ENCODE results near the gene KATNAL2.

KATNAL2 gene

GRCh38 chr18:47054369-47054768 lies 137.0 kb downstream of the KATNAL2 start:
- no peak overlapping the region for H3K4me3 ChIP-seq (ENCODE audit: low read length)
- TF ChIP-seq ZNF274 (IDR thresholded peaks at IDR 0.05; ENCODE audit: low read depth, low read length): no peak

DNA sequence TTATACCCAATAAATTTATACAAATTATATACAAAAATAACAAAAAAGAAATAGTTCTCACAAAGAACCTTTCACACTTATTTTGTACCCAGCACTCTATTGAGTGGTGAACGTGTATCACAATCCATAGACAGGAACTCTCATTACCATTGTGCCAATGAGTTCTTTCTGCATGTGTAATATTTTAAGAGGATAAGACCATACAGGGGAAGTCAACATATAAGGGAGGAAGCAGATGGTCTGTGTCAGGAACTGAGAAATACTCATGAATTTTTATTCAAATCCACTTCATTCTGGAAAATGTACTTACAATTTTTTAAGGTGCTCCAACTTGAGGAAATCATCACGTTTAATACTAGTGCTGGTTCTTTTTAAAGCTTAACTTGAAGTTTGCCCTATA lies 145.1 kb downstream of the KATNAL2 start:
- TF ChIP-seq ZNF274 (IDR thresholded peaks at IDR 0.05; ENCODE audit: low read depth, low read length): no peak
- H3K4me3 ChIP-seq (ENCODE audit: low read length): no peak overlapping the region

DNA sequence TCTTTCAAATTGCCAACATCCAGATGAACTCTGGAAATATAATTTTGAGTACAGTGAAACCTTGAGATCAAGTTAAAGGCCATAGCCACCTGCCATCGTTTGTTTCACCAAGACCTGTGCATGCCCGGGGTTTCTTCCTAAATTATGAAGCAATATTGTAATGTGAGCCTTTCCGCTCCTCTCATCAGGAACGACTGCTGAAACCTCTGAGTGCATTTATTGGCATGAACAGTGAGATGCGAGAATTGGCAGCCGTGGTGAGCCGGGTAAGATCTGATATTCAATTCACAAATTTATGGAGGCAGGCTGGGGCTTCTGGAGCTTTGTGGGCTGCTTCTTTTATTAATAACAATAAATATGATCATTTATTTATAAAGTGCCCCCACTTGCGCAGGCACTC lies 145.7 kb downstream of the KATNAL2 start:
- no peak overlapping the region for H3K4me3 ChIP-seq (ENCODE audit: low read length)
- no peak for TF ChIP-seq ZNF274 (IDR thresholded peaks at IDR 0.05; ENCODE audit: low read depth, low read length)

- H3K4me3 ChIP-seq (ENCODE audit: low read length): no peak overlapping the region
- no peak for TF ChIP-seq ZNF274 (IDR thresholded peaks at IDR 0.05; ENCODE audit: low read depth, low read length)
These were observed 150.2 kb downstream of the KATNAL2 start for GRCh38 chr18:47067648-47068047.

DNA sequence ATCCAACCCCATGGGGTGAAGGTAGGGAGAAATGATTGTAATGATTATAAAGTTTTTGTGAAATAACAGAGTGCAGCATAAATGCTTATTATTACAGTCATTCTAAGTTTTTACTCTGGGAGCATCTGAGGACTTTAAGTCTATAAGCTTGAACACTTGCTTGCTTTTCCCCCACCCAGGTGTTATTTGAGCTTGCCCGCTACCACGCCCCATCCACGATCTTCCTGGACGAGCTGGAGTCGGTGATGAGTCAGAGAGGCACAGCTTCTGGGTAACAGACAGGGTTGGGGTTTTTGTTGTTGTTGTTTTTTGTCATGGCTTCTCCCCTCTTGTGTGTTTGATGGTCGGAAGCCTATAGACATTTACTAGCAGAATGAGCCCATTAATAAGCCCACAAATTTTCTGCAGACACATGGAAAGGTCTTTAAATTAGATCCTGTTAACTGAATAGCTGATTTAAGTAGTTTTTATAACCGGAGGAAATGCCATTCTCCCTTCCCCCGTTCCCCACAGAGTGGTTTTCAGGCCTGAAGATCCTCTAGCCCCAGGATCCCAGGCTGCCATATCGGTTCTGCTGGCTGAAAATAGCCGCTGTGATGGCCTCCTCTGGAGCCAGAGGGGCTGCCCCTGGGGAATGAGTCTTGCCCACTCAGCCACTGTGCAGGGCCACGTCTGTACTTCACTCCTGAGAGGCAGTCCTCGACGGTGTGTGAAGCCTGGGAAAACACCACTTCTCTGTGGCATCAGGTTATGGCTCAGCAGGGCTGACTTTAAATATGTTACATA lies 157.9 kb downstream of the KATNAL2 start:
- no peak for TF ChIP-seq ZNF274 (IDR thresholded peaks at IDR 0.05; ENCODE audit: low read depth, low read length)
- no peak overlapping the region for H3K4me3 ChIP-seq (ENCODE audit: low read length)

DNA sequence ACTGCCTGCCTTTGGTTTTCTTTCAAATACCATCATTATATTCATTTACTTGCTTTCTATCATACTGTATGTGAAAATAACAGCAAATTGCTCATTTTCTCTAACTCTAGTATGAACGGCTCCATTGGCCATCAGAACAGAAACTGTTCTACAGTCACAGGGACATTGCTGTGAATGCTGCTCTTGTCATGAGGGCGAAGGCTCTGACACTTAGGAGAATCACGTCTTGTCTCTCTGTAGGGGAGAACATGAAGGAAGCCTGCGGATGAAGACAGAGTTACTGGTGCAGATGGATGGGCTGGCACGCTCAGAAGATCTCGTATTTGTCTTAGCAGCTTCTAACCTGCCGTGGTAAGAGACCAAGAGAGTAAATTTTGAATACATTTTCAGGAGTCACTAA lies 159.7 kb downstream of the KATNAL2 start:
- TF ChIP-seq ZNF274 (IDR thresholded peaks at IDR 0.05; ENCODE audit: low read depth, low read length): no peak
- no peak overlapping the region for H3K4me3 ChIP-seq (ENCODE audit: low read length)

GRCh38 chr18:47080872-47081271 lies 163.5 kb downstream of the KATNAL2 start:
- no peak for TF ChIP-seq ZNF274 (IDR thresholded peaks at IDR 0.05; ENCODE audit: low read depth, low read length)
- H3K4me3 ChIP-seq (ENCODE audit: low read length): no peak overlapping the region

GRCh38 chr18:47081578-47081977 lies 164.2 kb downstream of the KATNAL2 start:
- H3K4me3 ChIP-seq (ENCODE audit: low read length): no peak overlapping the region
- TF ChIP-seq ZNF274 (IDR thresholded peaks at IDR 0.05; ENCODE audit: low read depth, low read length): no peak

- no peak overlapping the region for H3K4me3 ChIP-seq (ENCODE audit: low read length)
- no peak for TF ChIP-seq ZNF274 (IDR thresholded peaks at IDR 0.05; ENCODE audit: low read depth, low read length)
These were observed 170.3 kb downstream of the KATNAL2 start for GRCh38 chr18:47087676-47088075.

DNA sequence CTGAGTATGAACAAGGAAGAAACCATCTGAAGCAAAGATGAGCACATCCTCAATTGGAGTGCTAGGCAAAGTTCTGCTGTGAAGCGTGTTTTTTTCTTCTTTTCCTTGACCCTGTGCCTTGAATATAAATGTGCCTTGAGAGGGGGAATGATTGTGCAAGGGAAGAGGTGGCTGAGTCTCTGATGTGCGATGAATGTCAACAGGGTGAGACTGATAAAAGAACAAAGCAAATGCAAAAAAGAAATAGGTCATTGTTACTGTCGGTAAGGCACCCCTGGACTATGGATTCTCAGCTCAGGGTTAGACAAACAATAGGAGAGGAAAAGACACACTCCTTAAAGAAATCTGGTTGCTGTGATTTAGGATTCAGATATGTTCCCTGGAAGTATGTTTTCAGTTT lies 178.4 kb downstream of the KATNAL2 start:
- TF ChIP-seq ZNF274 (IDR thresholded peaks at IDR 0.05; ENCODE audit: low read depth, low read length): no peak
- H3K4me3 ChIP-seq (ENCODE audit: low read length): no peak overlapping the region

DNA sequence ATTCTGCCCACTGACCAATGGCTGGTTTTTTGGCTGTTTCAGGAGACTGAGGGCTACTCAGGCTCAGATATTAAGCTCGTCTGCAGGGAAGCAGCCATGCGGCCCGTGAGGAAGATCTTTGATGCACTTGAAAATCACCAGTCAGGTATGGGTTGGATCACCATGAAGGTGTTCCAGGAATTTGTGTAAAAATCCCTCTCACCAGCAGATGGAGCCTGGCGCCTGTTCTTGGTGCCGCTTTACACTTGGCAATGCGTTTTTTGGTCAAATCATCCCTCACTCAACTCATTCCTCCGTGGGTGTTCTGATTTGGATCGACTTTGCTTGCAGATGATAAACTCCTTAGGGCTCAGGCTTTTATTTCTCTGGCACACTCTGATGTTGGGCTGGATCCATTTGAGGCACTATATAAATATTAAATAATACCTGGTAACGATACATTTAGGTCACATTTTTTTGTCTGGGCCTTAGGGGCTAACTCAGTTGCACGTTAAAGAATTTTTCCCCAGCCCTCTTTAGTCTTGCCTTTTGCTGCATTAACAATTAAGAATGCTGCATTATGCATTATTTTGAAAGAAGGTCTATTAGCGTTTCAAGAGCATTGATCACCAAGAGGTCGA lies 182.9 kb downstream of the KATNAL2 start:
- TF ChIP-seq ZNF274 (IDR thresholded peaks at IDR 0.05; ENCODE audit: low read depth, low read length): no peak
- H3K4me3 ChIP-seq (ENCODE audit: low read length): no peak overlapping the region

DNA sequence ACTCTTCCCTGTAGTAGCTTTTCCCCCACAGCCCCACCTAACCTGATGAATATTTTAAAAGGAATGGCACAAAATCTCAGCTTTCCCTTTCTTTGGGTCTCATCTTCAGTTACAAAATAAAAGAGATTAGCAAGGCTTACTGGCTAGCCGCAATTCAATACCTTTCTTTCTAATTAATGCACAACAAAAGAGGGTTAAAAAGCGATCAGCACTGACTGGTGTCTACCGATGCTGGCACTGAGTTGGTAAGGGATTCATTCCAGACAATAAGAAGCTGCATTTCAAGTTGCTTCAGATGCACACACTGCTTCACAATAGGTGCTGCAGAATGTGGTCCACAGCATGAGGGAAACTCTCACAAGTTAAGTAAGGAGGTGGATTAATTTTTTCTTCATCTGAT lies 191.0 kb downstream of the KATNAL2 start:
- H3K4me3 ChIP-seq (ENCODE audit: low read length): no peak overlapping the region
- no peak for TF ChIP-seq ZNF274 (IDR thresholded peaks at IDR 0.05; ENCODE audit: low read depth, low read length)

DNA sequence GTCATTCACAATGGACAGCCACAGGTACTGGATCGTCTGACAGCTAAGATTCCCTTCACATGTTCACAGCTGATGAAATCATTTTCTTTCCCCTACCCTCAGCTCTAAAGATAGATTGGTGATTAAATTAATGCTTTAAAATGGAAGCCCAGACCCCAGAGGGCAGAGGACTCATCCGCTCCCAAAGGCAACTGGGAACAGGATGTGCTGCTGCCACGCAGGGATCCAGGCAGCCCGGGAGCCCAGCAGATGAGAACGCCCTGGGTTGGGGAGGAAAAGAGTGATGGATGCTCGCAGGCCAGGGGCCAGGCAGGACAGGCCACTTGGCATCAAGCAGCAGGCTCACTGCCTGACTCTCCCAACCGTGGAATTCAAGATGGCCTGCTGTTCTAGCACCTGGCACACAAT lies 191.6 kb downstream of the KATNAL2 start:
- TF ChIP-seq ZNF274 (IDR thresholded peaks at IDR 0.05; ENCODE audit: low read depth, low read length): no peak
- H3K4me3 ChIP-seq (ENCODE audit: low read length): no peak overlapping the region

DNA sequence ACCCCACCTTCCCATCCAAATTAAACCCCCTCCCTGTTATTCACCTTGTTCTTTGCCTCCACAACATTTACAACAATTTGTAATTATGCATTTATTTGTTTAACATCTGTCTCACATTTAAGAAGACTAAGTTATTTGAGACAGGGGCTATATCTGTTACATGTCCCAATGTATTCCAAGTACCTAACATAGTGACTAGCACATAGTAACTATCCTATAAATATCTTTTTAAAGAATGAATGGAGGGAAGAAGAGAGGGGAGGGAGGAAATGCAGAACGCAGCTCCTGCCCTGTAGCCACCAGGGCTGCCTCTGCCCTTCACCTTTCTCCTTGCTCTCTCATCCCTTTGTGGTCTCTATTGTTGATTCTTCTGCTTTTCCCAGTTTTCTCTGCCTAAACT lies 192.3 kb downstream of the KATNAL2 start:
- TF ChIP-seq ZNF274 (IDR thresholded peaks at IDR 0.05; ENCODE audit: low read depth, low read length): no peak
- H3K4me3 ChIP-seq (ENCODE audit: low read length): no peak overlapping the region

- TF ChIP-seq ZNF274 (IDR thresholded peaks at IDR 0.05; ENCODE audit: low read depth, low read length): no peak
- no peak overlapping the region for H3K4me3 ChIP-seq (ENCODE audit: low read length)
These were observed 193.3 kb downstream of the KATNAL2 start for GRCh38 chr18:47110492-47111274.

Data from GM08714 (cell line).